ENCODE measurements around the gene TNFAIP2.

Gene TNFAIP2

GRCh38 chr14:103084021-103084919 is 39.0 kb upstream of the TNFAIP2 start, which contains the start of gene LBHD2:
Gene LBHD2 (plus strand): TSS chr14:103084210. CDS start chr14:103086013, 1,803 bp downstream.
- H3K4me3 ChIP-seq (replicated peaks; ENCODE audit: low read depth, low read length), result no peak within 1 kb of the TSS
- TF ChIP-seq, protein P1, sequence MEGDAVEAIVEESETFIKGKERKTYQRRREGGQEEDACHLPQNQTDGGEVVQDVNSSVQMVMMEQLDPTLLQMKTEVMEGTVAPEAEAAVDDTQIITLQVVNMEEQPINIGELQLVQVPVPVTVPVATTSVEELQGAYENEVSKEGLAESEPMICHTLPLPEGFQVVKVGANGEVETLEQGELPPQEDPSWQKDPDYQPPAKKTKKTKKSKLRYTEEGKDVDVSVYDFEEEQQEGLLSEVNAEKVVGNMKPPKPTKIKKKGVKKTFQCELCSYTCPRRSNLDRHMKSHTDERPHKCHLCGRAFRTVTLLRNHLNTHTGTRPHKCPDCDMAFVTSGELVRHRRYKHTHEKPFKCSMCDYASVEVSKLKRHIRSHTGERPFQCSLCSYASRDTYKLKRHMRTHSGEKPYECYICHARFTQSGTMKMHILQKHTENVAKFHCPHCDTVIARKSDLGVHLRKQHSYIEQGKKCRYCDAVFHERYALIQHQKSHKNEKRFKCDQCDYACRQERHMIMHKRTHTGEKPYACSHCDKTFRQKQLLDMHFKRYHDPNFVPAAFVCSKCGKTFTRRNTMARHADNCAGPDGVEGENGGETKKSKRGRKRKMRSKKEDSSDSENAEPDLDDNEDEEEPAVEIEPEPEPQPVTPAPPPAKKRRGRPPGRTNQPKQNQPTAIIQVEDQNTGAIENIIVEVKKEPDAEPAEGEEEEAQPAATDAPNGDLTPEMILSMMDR (IDR thresholded peaks at IDR 0.05; ENCODE audit: low read length, missing control alignments), result no peak
- no peak for DNase-seq (ENCODE audit: low read depth)

DNA sequence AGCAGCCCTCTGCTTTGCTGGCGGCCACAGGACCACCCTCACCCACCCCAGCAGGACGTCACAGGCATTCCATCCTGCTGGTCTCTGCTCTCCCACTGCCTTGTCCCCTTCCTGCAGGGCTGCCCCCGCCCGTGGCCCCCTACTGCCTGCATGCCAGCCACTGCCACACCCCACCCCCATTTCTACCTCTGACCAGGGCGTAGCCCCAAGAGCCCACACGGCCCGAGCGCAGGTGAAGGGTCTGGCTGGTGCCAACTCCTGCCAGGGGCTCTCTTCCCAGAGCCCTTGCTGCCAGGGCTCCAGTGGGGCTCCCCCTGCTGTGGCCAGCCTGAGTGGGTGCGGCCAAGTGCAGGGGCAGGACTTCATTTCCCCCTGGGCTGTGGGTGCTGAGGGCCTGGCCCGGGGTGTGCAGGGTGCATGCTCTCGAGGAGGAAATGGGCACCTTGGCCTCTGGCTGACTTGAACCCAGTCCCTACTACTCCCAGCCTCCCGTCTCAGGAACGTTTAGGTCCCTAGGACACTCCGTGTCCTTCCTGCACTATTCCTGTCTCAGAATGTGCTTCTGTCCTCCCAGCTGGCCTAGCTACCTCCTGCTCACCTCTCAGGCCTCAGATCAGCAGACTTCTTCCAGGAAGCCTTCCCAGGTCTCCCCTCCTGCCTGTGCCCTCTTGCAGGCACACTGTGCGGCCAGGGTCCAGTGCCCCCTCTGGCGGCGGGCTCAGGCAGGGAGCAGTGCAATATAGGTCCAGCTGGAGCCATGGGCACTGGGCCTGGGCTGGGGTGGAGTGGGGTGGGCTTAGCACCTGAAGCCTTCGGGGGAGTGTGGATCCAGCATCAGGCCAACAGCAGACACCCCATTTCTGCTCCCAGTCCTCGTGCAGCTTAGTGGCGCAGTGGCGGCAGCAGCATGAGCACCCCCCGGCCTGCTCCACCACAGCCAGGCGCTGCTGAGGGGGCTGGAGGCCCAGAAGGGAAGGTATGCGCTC is 37.9 kb upstream of the TNFAIP2 start:
- no peak for DNase-seq (ENCODE audit: low read depth)
- H3K4me3 ChIP-seq (replicated peaks; ENCODE audit: low read depth, low read length), result no peak overlapping the region
- TF ChIP-seq, protein P1 (IDR thresholded peaks at IDR 0.05; ENCODE audit: low read length, missing control alignments), result peak; percentile 13

DNA sequence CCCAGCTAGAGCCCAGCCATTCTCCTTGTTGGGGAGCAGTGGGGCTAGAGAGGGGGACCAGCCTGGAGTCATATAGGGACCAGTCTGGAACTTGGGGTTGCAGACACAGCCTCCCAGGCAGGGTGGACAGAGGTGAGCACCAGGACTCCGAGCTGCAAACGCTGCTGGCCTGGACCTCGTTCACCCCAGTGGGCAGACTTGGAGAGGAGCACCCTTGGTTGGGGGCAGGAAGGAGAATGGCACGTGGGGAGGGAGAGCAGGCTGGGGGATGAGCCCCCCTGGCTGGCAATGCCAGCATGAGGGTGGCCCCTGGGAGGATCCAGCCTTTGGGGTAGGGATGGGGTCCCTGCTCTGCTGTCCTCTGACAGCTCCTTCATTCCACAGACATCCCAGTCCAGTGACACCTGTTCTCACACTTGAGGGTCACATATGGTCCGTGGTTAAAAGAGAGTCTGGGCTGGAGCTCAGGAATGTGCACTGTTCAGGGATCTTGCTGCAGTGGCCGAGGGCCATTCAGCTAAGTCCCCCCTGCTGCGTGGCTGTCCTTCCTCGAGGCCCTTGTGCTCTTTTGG is 36.4 kb upstream of the TNFAIP2 start:
- no peak for DNase-seq (ENCODE audit: low read depth)
- TF ChIP-seq, protein P1 (IDR thresholded peaks at IDR 0.05; ENCODE audit: low read length, missing control alignments), result no peak
- H3K4me3 ChIP-seq (replicated peaks; ENCODE audit: low read depth, low read length), result no peak overlapping the region

GRCh38 chr14:103087343-103087835 is 35.9 kb upstream of the TNFAIP2 start:
- TF ChIP-seq, protein P1 (IDR thresholded peaks at IDR 0.05; ENCODE audit: low read length, missing control alignments), result no peak
- H3K4me3 ChIP-seq (replicated peaks; ENCODE audit: low read depth, low read length), result no peak overlapping the region
- no peak for DNase-seq (ENCODE audit: low read depth)

GRCh38 chr14:103088921-103089320 is 34.3 kb upstream of the TNFAIP2 start:
- H3K4me3 ChIP-seq (replicated peaks; ENCODE audit: low read depth, low read length), result no peak overlapping the region
- no peak for DNase-seq (ENCODE audit: low read depth)
- TF ChIP-seq, protein P1 (IDR thresholded peaks at IDR 0.05; ENCODE audit: low read length, missing control alignments), result no peak
